ENCODE data around the gene STOX1. TPM values are rescaled to one million over a fixed set of nuclear protein-coding genes. Genes with fewer than 3 reads are reported as not detected.
"Not testable (repeated sequence)": the region's sequence is repeated elsewhere in the genome, so short reads cannot be mapped to it uniquely, and the experiment has no call there.

STOX1 gene
- total and polyA plus RNA-seq, 7 donors: 0.14 to 2.4 (median 0.57) TPM

- intact Hi-C loops (cut with DNase I): loop anchor here in 1 of 2 donors (5.0 kb wide), 1 partner anchor 78 kb away; no protein-coding TSS in a partner anchor
- Histone ChIP-seq H3K4me1 (no peaks in the 10 kb centered on the region), H3K9me3 (no peaks in the 10 kb centered on the region), H3K27ac (no peak overlapping the region), H3K36me3 (ENCODE audit: insufficient read depth in 1 of 2, low read depth in 1 of 2) (no peaks in the 10 kb centered on the region), H3K4me3 (no peak overlapping the region), H3K27me3 (ENCODE audit: insufficient read depth in 3 of 3, low read length in 2 of 3) (no peaks in the 10 kb centered on the region)
- WGBS, 3 donors: 97 to 100% (median 100%) methylated on average over 1 of the region's 1 CpG
- TF ChIP-seq CTCF (IDR thresholded peaks at IDR 0.05): no peak
- DNase-seq (no peak), ATAC-seq (no peak)
These were observed 22.6 kb upstream of the STOX1 start for GRCh38 chr10:68804692-68805091.

GRCh38 chr10:68810830-68811229 lies 16.5 kb upstream of the STOX1 start:
- H3K4me3 ChIP-seq; H3K4me1 ChIP-seq; H3K27ac ChIP-seq; H3K27me3 ChIP-seq (ENCODE audit: insufficient read depth in 3 of 3, low read length in 2 of 3); intact Hi-C loops (cut with DNase I); H3K9me3 ChIP-seq; ATAC-seq; DNase-seq; H3K36me3 ChIP-seq (ENCODE audit: insufficient read depth in 1 of 2, low read depth in 1 of 2): not testable (repeated sequence)
- WGBS, 3 donors: 93 to 94% (median 94%) methylated on average over 9 of the region's 9 CpGs

GRCh38 chr10:68811314-68812009 lies 15.9 kb upstream of the STOX1 start:
- Histone ChIP-seq H3K9me3 (no peaks in the 10 kb centered on the region), H3K27ac (no peak overlapping the region), H3K27me3 (ENCODE audit: insufficient read depth in 3 of 3, low read length in 2 of 3) (no peaks in the 10 kb centered on the region), H3K4me1 (no peaks in the 10 kb centered on the region), H3K4me3 (no peak overlapping the region), H3K36me3 (ENCODE audit: insufficient read depth in 1 of 2, low read depth in 1 of 2) (no peaks in the 10 kb centered on the region)
- no peak for TF ChIP-seq CTCF (IDR thresholded peaks at IDR 0.05)
- 78 to 85% (median 83%) methylated on average over 7 of the region's 7 CpGs for WGBS, 3 donors
- intact Hi-C loops (cut with DNase I): no loop called here
- no peak for ATAC-seq
- no peak for DNase-seq

GRCh38 chr10:68812420-68812819 lies 14.9 kb upstream of the STOX1 start:
- Histone ChIP-seq H3K4me1 (no peaks in the 10 kb centered on the region), H3K27ac (no peak overlapping the region), H3K27me3 (ENCODE audit: insufficient read depth in 3 of 3, low read length in 2 of 3) (no peaks in the 10 kb centered on the region), H3K4me3 (no peak overlapping the region), H3K36me3 (ENCODE audit: insufficient read depth in 1 of 2, low read depth in 1 of 2) (no peaks in the 10 kb centered on the region), H3K9me3 (no peaks in the 10 kb centered on the region)
- intact Hi-C loops (cut with DNase I): no loop called here
- WGBS, 3 donors: 84 to 94% (median 85%) methylated on average over 4 of the region's 4 CpGs
- DNase-seq (no peak), ATAC-seq (no peak)
- TF ChIP-seq CTCF (IDR thresholded peaks at IDR 0.05): no peak

GRCh38 chr10:68813559-68813958 lies 13.8 kb upstream of the STOX1 start:
- no peak overlapping the region for H3K27ac ChIP-seq
- ATAC-seq: no peak
- no peaks in the 10 kb centered on the region for H3K4me1 ChIP-seq
- TF ChIP-seq CTCF (IDR thresholded peaks at IDR 0.05): no peak
- no peaks in the 10 kb centered on the region for H3K27me3 ChIP-seq (ENCODE audit: insufficient read depth in 3 of 3, low read length in 2 of 3)
- no peaks in the 10 kb centered on the region for H3K9me3 ChIP-seq
- no peak overlapping the region for H3K4me3 ChIP-seq
- intact Hi-C loops (cut with DNase I): no loop called here
- no peak for DNase-seq
- no peaks in the 10 kb centered on the region for H3K36me3 ChIP-seq (ENCODE audit: insufficient read depth in 1 of 2, low read depth in 1 of 2)
